H7 (cell line): ENCODE data around the gene TRA2B. TPM values are rescaled to one million over a fixed set of nuclear protein-coding genes. Genes with fewer than 3 reads are reported as not detected.

Experiments used
- DNase-seq: peaks from one replicate; pipeline ENCODE4 v3.0.0; 2012
- H3K27me3 ChIP-seq: 2 replicates; pipeline ENCODE4 v1.6.0; 2011; ENCODE audit warnings: mild to moderate bottlenecking, low read length; ENCODE audit not compliant: control insufficient read depth, insufficient read depth
- H3K36me3 ChIP-seq: replicated peaks from 2 replicates; pipeline ENCODE4 v1.5.1; 2011; ENCODE audit warnings: low read length; ENCODE audit not compliant: control insufficient read depth, insufficient read depth
- H3K4me3 ChIP-seq: 2 replicates; pipeline ENCODE4 v1.5.1; 2011; ENCODE audit warnings: low read depth, mild to moderate bottlenecking, control low read depth, low read length, moderate library complexity; ENCODE audit not compliant: insufficient read depth
- total RNA-seq: library from RNA; depleted of rRNA; stranded (reverse); fragments of >200 nt; shearing (Covaris generic); gene quantifications from 2 replicates; pipeline ENCODE4 v1.2.3, GENCODE V29; 2014; rRNA removed

Gene TRA2B
- 204 and 252 TPM in 2 replicates for total RNA-seq

DNA sequence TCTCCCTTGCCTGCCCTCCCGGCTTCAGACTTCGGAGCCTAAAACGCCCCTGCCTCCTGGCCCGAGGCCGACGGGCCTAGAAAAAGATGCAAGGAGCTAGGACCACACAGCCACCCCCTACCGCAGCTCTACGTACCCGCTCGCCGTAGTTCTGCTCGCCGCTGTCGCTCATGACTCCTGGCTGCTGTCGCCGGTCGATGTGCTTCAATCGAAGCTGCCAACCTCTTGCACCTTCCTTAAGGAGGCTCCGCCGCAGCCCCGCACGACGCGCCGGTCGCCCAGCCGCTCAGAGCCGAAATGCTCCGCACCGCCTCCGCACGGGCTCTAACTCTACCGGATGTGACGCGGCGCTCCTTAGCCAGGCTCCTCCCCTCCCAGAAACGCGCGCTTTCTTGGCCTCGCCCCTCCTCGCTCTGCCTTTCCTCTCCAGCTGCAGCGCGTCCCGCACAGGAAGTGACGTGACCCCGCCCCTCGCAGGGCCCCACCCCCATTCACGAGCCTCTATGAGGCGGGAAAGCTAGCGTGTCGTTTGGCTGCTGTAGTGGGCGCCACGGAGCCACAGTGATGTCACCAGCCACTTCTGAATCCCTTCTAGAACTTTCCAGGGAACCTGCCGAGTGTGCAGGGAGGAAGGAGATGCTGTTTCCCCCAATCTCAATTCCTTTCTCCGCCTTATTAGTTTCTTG, at the start of gene TRA2B:
TRA2B (minus strand) TSS at position 326 of the 686 bp plus-strand sequence; CDS start at position 172, 154 bp downstream.
- H3K36me3 ChIP-seq: no peaks in the 10 kb centered on the region
- peak; percentile 98 for DNase-seq
- no peaks in the 10 kb centered on the region for H3K27me3 ChIP-seq
- H3K4me3 ChIP-seq: peak within 1 kb of the TSS; percentile 100

- no peak overlapping the region for H3K4me3 ChIP-seq
- H3K36me3 ChIP-seq: no peaks in the 10 kb centered on the region
- no peak for DNase-seq
- H3K27me3 ChIP-seq: peaks cover 4% of the 10 kb centered on the region
Measured at GRCh38 chr3:185986198-185986777, 48.5 kb upstream of the TRA2B start.

DNA sequence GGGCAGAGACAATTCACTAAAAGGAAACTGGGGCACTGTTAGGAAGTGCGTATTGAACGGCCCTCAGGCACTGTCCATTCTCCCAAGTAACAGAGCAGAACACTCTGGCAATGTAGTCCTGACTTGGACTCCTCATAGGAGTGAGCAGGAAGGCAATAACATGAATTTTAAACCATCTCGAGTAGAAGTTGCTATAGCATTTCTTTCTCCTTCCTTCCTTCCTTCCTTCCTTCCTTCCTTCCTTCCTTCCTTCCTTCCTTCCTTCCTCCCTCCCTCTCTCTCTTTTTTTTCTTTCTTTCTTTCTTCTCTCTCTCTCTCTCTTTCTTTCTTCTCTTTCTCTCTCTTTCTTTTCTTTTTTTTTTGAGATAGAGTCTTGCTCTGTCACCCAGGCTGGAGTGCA, 46.4 kb upstream of the TRA2B start:
- no peak overlapping the region for H3K4me3 ChIP-seq
- DNase-seq: no peak

GRCh38 chr3:185983495-185984141, 45.8 kb upstream of the TRA2B start:
- H3K4me3 ChIP-seq: no peak overlapping the region; the same call in 1 of the 2 replicates

More for the DNA sequence above, 46.4 kb upstream of the TRA2B start:
- Histone ChIP-seq H3K36me3 (no peaks in the 10 kb centered on the region), H3K27me3 (peaks cover 4% of the 10 kb centered on the region)

DNA sequence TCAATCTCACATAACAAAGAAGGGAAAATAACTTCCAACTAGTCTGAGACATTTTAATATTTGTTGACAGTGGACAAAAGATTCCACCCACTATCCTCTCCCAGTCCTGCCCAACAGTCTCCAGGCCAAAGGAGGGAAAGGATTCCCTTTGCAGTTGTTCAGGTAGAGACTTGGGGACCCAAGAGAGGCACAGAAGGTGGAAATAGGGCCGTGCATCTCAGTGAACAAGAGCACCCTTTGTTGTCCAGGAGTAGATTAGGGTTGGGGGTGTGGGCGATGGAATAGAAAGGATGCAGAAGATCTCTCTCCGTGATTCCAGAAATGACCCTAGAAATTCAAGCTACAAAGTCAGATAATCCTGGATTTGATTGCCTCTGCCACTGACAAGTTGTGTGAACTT, 44.8 kb upstream of the TRA2B start:
- DNase-seq: no peak
- Histone ChIP-seq H3K27me3 (peaks cover 4% of the 10 kb centered on the region), H3K36me3 (no peaks in the 10 kb centered on the region), H3K4me3 (no peak overlapping the region)

More at GRCh38 chr3:185983495-185984141, 45.8 kb upstream of the TRA2B start:
- no peaks in the 10 kb centered on the region for H3K36me3 ChIP-seq
- H3K27me3 ChIP-seq: peaks cover 4% of the 10 kb centered on the region
- DNase-seq: peak; percentile 85

DNA sequence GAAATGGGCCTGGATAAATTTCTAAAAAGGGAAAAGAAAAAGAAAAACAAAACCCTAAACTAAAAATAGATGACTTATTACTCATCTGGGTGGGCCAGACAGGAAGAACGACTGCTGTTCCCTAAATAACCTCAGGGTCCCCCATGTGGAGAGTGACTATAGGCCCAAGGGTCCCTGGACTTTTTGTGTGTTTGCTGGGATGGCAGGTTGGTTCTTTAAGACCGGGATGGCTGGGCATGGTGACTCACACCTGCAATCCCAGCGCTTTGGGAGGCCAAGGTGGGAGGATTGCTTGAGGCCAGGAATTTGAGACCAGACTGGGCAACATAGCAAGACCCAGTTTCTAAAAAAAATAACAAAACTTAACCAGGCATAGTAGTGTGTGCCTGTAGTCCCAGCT, 43.8 kb upstream of the TRA2B start:
- no peak overlapping the region for H3K4me3 ChIP-seq
- H3K36me3 ChIP-seq: no peaks in the 10 kb centered on the region
- H3K27me3 ChIP-seq: peaks cover 4% of the 10 kb centered on the region
- DNase-seq: no peak

DNA sequence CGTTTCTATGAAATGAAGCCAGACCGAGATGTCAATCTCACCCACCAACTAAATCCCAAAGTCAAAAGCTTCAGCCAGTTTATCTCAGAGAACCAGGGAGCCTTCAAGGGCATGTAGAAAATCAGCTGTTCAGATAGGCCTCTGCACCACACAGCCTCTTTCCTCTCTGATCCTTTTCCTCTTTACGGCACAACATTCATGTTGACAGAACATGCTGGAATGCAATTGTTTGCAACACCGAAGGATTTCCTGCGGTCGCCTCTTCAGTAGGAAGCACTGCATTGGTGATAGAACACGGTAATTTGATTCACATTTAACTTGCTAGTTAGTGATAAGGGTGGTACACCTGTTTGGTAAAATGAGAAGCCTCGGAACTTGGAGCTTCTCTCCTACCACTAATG, 41.9 kb upstream of the TRA2B start:
- no peak overlapping the region for H3K4me3 ChIP-seq
- H3K27me3 ChIP-seq: peaks cover 4% of the 10 kb centered on the region
- DNase-seq: no peak
- no peaks in the 10 kb centered on the region for H3K36me3 ChIP-seq

GRCh38 chr3:185978516-185978915, 40.7 kb upstream of the TRA2B start:
- no peaks in the 10 kb centered on the region for H3K27me3 ChIP-seq
- H3K4me3 ChIP-seq: no peak overlapping the region
- no peaks in the 10 kb centered on the region for H3K36me3 ChIP-seq
- no peak for DNase-seq

DNA sequence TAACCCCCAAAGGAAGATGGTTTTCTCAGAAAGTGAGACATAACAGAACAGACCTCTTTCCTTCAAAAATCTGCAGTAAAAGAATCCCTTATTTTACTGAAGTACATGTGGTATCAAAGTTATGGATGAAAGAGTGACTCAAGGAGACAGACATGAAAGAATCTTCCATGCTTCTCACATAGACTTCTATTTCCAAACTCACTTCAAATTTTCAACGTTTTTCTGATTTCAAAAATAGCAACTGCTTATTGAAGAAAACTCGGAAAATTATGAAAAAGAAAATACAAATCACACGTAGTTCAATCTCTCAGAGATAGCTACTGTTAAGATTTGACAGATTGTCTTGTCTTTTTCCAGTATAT, 39.8 kb upstream of the TRA2B start:
- no peaks in the 10 kb centered on the region for H3K27me3 ChIP-seq
- DNase-seq: no peak
- H3K36me3 ChIP-seq: no peaks in the 10 kb centered on the region
- no peak overlapping the region for H3K4me3 ChIP-seq

GRCh38 chr3:185976977-185977678, 39.3 kb upstream of the TRA2B start:
- peak; percentile 75 for DNase-seq
- Histone ChIP-seq H3K4me3 (no peak overlapping the region), H3K27me3 (no peaks in the 10 kb centered on the region), H3K36me3 (no peaks in the 10 kb centered on the region)

DNA sequence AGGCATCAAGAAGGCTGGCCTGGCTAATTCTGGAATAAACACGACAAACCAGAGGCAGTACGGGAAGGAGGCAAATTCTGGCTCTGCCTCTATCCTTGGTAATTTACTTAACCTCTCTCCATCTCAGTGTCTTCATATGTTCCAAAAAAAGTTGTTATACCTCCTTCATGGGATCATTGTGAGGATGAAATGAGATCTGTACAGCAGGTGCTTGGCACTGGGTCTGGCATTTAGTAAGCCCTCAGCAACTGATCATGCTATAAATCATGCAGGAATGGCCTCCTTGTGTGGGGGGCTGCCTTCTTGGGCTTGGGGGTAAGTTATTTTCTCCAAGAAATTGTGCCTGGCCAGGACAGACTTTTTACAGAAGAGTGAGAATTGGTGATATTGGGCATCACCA, 38.3 kb upstream of the TRA2B start:
- Histone ChIP-seq H3K27me3 (no peaks in the 10 kb centered on the region; the same call in 1 of the 2 replicates), H3K4me3 (no peak overlapping the region), H3K36me3 (no peaks in the 10 kb centered on the region)
- no peak for DNase-seq

GRCh38 chr3:185971579-185971978, 33.8 kb upstream of the TRA2B start:
- Histone ChIP-seq H3K36me3 (no peaks in the 10 kb centered on the region), H3K4me3 (no peak overlapping the region), H3K27me3 (no peaks in the 10 kb centered on the region; the same call in 1 of the 2 replicates)
- DNase-seq: no peak

- H3K27me3 ChIP-seq: no peaks in the 10 kb centered on the region; the same call in 1 of the 2 replicates
- H3K36me3 ChIP-seq: no peaks in the 10 kb centered on the region
- DNase-seq: no peak
- H3K4me3 ChIP-seq: no peak overlapping the region
Measured at GRCh38 chr3:185968168-185968567, 30.4 kb upstream of the TRA2B start.

- DNase-seq: no peak
- Histone ChIP-seq H3K27me3 (no peaks in the 10 kb centered on the region; the same call in 1 of the 2 replicates), H3K36me3 (no peaks in the 10 kb centered on the region), H3K4me3 (no peak overlapping the region)
Measured at GRCh38 chr3:185966655-185967054, 28.8 kb upstream of the TRA2B start.
